SK-N-SH treated with all-trans-retinoic acid at 6 μM for 48 hours (cell line): ENCODE measurements around the gene GNAI1.

Source experiments
- BACH2 ChIP-seq: fragments of 250-450 bp; sonication (Bioruptor Pico); IDR thresholded peaks from 2 replicates; pipeline ENCODE4 v1.9.0; 2021; ENCODE audit warnings: mild to moderate bottlenecking, borderline replicate concordance
- CREB5 ChIP-seq: fragments of 250-450 bp; sonication (Bioruptor Pico); IDR thresholded peaks from 2 replicates; pipeline ENCODE4 v1.5.1; 2020; ENCODE audit warnings: low read depth, mild to moderate bottlenecking, moderate library complexity
- CSRNP3 ChIP-seq: fragments of 250-450 bp; sonication (Bioruptor Pico); IDR thresholded peaks from 2 replicates; pipeline ENCODE4 v1.5.1; 2021; ENCODE audit warnings: mild to moderate bottlenecking, moderate library complexity
- PATZ1 ChIP-seq: fragments of 250-450 bp; sonication (Bioruptor Pico); IDR thresholded peaks from 2 replicates; pipeline ENCODE4 v1.8.0; 2020; ENCODE audit warnings: mild to moderate bottlenecking, moderate library complexity, borderline replicate concordance
- RARB ChIP-seq: fragments of 250-450 bp; sonication (Bioruptor Pico); IDR thresholded peaks from 2 replicates; pipeline ENCODE4 v1.8.0; 2021; ENCODE audit warnings: mild to moderate bottlenecking, moderate library complexity
- TCF4 ChIP-seq: fragments of 250-450 bp; sonication (Bioruptor Pico); IDR thresholded peaks from 2 replicates; pipeline ENCODE4 v1.8.0; 2021; ENCODE audit warnings: mild to moderate bottlenecking, moderate library complexity, borderline replicate concordance
- TOX ChIP-seq: fragments of 250-450 bp; sonication (Bioruptor Pico); IDR thresholded peaks from 2 replicates; pipeline ENCODE4 v1.8.0; 2021; ENCODE audit warnings: mild to moderate bottlenecking, moderate library complexity, borderline replicate concordance
- ZC3H10 ChIP-seq: fragments of 250-450 bp; sonication (Bioruptor Pico); IDR thresholded peaks from 2 replicates; pipeline ENCODE4 v1.5.1; 2021; ENCODE audit warnings: mild to moderate bottlenecking, moderate library complexity
- ZFP3 ChIP-seq: fragments of 250-450 bp; sonication (Bioruptor Pico); IDR thresholded peaks from 2 replicates; pipeline ENCODE4 v1.5.0; 2020; ENCODE audit warnings: mild to moderate bottlenecking, moderate library complexity
- ZFP30 ChIP-seq: fragments of 450-650 bp; formaldehyde crosslinking; IDR thresholded peaks from 2 replicates; pipeline ENCODE4 v1.5.0; 2022; ENCODE audit warnings: mild to moderate bottlenecking, moderate library complexity
- ZNF70 ChIP-seq: fragments of 450-650 bp; formaldehyde crosslinking; IDR thresholded peaks from 2 replicates; pipeline ENCODE4 v1.5.0; 2020; ENCODE audit warnings: mild to moderate bottlenecking, moderate library complexity

GRCh38 chr7:80204919-80205318, 70.3 kb downstream of the GNAI1 start:
- TF ChIP-seq ZNF70 (CRISPR knock-in tag) (no peak), ZC3H10 (CRISPR knock-in tag) (no peak), CREB5 (CRISPR knock-in tag) (no peak), PATZ1 (CRISPR knock-in tag) (no peak), TOX (CRISPR knock-in tag) (no peak), BACH2 (CRISPR knock-in tag) (no peak), ZFP3 (CRISPR knock-in tag) (no peak), TCF4 (CRISPR knock-in tag) (no peak), RARB (no peak), ZFP30 (CRISPR knock-in tag) (no peak), CSRNP3 (CRISPR knock-in tag) (no peak)
